Measurements from ENCODE around the gene SLC16A6.
"Not testable (repeated sequence)": the region's sequence is repeated elsewhere in the genome, so short reads cannot be mapped to it uniquely, and the experiment has no call there.

SLC16A6 gene

GRCh38 chr17:68290955-68291835 lies at the start of gene SLC16A6, which contains the start of gene ARSG:
Gene SLC16A6 (minus strand): TSS chr17:68291127. CDS start chr17:68278320, 12,807 bp downstream.
Gene ARSG (plus strand): TSS chr17:68291495. CDS start chr17:68307494, 15,999 bp downstream.
- H3K4me3 ChIP-seq (ENCODE audit: low read length in 2 of 2) = peak within 1 kb of the TSS; percentile 55 to 76
- peaks cover 40 to 52% of the 10 kb centered on the region in 2 donors for H3K27me3 ChIP-seq (ENCODE audit: control insufficient read depth in 1 of 2, insufficient read depth in 2 of 2, low read length in 2 of 2)
- H3K9me3 ChIP-seq (ENCODE audit: control insufficient read depth in 2 of 2, low read length in 2 of 2) = no peaks in the 10 kb centered on the region
- H3K9ac ChIP-seq (ENCODE audit: low read length in 2 of 2) = peak within 1 kb of the TSS in 1 of 2 donors; percentile 14
- peaks cover 21% of the 10 kb centered on the region for H3K4me1 ChIP-seq (ENCODE audit: control insufficient read depth, insufficient read depth, low read length)
- H3K36me3 ChIP-seq (ENCODE audit: control insufficient read depth in 2 of 2, insufficient read depth in 2 of 2, low read length in 2 of 2) = no peaks in the 10 kb centered on the region
- H3K27ac ChIP-seq (ENCODE audit: low read length) = no peak within 1 kb of the TSS

GRCh38 chr17:68334393-68334792 lies 43.5 kb upstream of the SLC16A6 start:
- H3K27ac ChIP-seq (ENCODE audit: low read length) = no peak overlapping the region
- no peaks in the 10 kb centered on the region for H3K9me3 ChIP-seq (ENCODE audit: control insufficient read depth in 2 of 2, low read length in 2 of 2)
- no peaks in the 10 kb centered on the region for H3K4me1 ChIP-seq (ENCODE audit: control insufficient read depth, insufficient read depth, low read length)
- no peak overlapping the region for H3K4me3 ChIP-seq (ENCODE audit: low read length in 2 of 2)
- no peak overlapping the region for H3K9ac ChIP-seq (ENCODE audit: low read length in 2 of 2)
- no peaks in the 10 kb centered on the region for H3K36me3 ChIP-seq (ENCODE audit: control insufficient read depth in 2 of 2, insufficient read depth in 2 of 2, low read length in 2 of 2)
- H3K27me3 ChIP-seq (ENCODE audit: control insufficient read depth in 1 of 2, insufficient read depth in 2 of 2, low read length in 2 of 2) = no peaks in the 10 kb centered on the region

- H3K36me3 ChIP-seq (ENCODE audit: control insufficient read depth in 2 of 2, insufficient read depth in 2 of 2, low read length in 2 of 2); H3K27ac ChIP-seq (ENCODE audit: low read length); H3K4me3 ChIP-seq (ENCODE audit: low read length in 2 of 2); H3K9ac ChIP-seq (ENCODE audit: low read length in 2 of 2); H3K9me3 ChIP-seq (ENCODE audit: control insufficient read depth in 2 of 2, low read length in 2 of 2); H3K27me3 ChIP-seq (ENCODE audit: control insufficient read depth in 1 of 2, insufficient read depth in 2 of 2, low read length in 2 of 2); H3K4me1 ChIP-seq (ENCODE audit: control insufficient read depth, insufficient read depth, low read length): not testable (repeated sequence)
Measured at GRCh38 chr17:68331932-68332331, 41.0 kb upstream of the SLC16A6 start.

GRCh38 chr17:68329331-68329730 lies 38.4 kb upstream of the SLC16A6 start:
- peaks cover 2% of the 10 kb centered on the region for H3K4me1 ChIP-seq (ENCODE audit: control insufficient read depth, insufficient read depth, low read length)
- H3K36me3 ChIP-seq (ENCODE audit: control insufficient read depth in 2 of 2, insufficient read depth in 2 of 2, low read length in 2 of 2) = no peaks in the 10 kb centered on the region
- no peak overlapping the region for H3K27ac ChIP-seq (ENCODE audit: low read length)
- no peak overlapping the region for H3K4me3 ChIP-seq (ENCODE audit: low read length in 2 of 2)
- no peaks in the 10 kb centered on the region for H3K27me3 ChIP-seq (ENCODE audit: control insufficient read depth in 1 of 2, insufficient read depth in 2 of 2, low read length in 2 of 2)
- no peaks in the 10 kb centered on the region for H3K9me3 ChIP-seq (ENCODE audit: control insufficient read depth in 2 of 2, low read length in 2 of 2)
- no peak overlapping the region for H3K9ac ChIP-seq (ENCODE audit: low read length in 2 of 2)

GRCh38 chr17:68328676-68329075 lies 37.7 kb upstream of the SLC16A6 start:
- Histone ChIP-seq H3K4me1 (ENCODE audit: control insufficient read depth, insufficient read depth, low read length) (peaks cover 2% of the 10 kb centered on the region), H3K4me3 (ENCODE audit: low read length in 2 of 2) (no peak overlapping the region), H3K9me3 (ENCODE audit: control insufficient read depth in 2 of 2, low read length in 2 of 2) (no peaks in the 10 kb centered on the region), H3K9ac (ENCODE audit: low read length in 2 of 2) (no peak overlapping the region), H3K27me3 (ENCODE audit: control insufficient read depth in 1 of 2, insufficient read depth in 2 of 2, low read length in 2 of 2) (no peaks in the 10 kb centered on the region), H3K27ac (ENCODE audit: low read length) (no peak overlapping the region), H3K36me3 (ENCODE audit: control insufficient read depth in 2 of 2, insufficient read depth in 2 of 2, low read length in 2 of 2) (no peaks in the 10 kb centered on the region)

GRCh38 chr17:68327823-68328557 lies 37.1 kb upstream of the SLC16A6 start:
- H3K9me3 ChIP-seq (ENCODE audit: control insufficient read depth in 2 of 2, low read length in 2 of 2) = no peaks in the 10 kb centered on the region
- no peaks in the 10 kb centered on the region for H3K36me3 ChIP-seq (ENCODE audit: control insufficient read depth in 2 of 2, insufficient read depth in 2 of 2, low read length in 2 of 2)
- no peak overlapping the region for H3K9ac ChIP-seq (ENCODE audit: low read length in 2 of 2)
- H3K27me3 ChIP-seq (ENCODE audit: control insufficient read depth in 1 of 2, insufficient read depth in 2 of 2, low read length in 2 of 2) = no peaks in the 10 kb centered on the region
- no peak overlapping the region for H3K27ac ChIP-seq (ENCODE audit: low read length)
- peaks cover 2% of the 10 kb centered on the region for H3K4me1 ChIP-seq (ENCODE audit: control insufficient read depth, insufficient read depth, low read length)
- H3K4me3 ChIP-seq (ENCODE audit: low read length in 2 of 2) = no peak overlapping the region

GRCh38 chr17:68326681-68327080 lies 35.8 kb upstream of the SLC16A6 start:
- H3K27ac ChIP-seq (ENCODE audit: low read length) = no peak overlapping the region
- H3K27me3 ChIP-seq (ENCODE audit: control insufficient read depth in 1 of 2, insufficient read depth in 2 of 2, low read length in 2 of 2) = no peaks in the 10 kb centered on the region
- H3K4me1 ChIP-seq (ENCODE audit: control insufficient read depth, insufficient read depth, low read length) = peaks cover 2% of the 10 kb centered on the region
- H3K36me3 ChIP-seq (ENCODE audit: control insufficient read depth in 2 of 2, insufficient read depth in 2 of 2, low read length in 2 of 2) = no peaks in the 10 kb centered on the region
- no peak overlapping the region for H3K4me3 ChIP-seq (ENCODE audit: low read length in 2 of 2)
- no peak overlapping the region for H3K9ac ChIP-seq (ENCODE audit: low read length in 2 of 2)
- H3K9me3 ChIP-seq (ENCODE audit: control insufficient read depth in 2 of 2, low read length in 2 of 2) = no peaks in the 10 kb centered on the region

GRCh38 chr17:68325961-68326360 lies 35.0 kb upstream of the SLC16A6 start:
- Histone ChIP-seq H3K9ac (ENCODE audit: low read length in 2 of 2) (no peak overlapping the region), H3K9me3 (ENCODE audit: control insufficient read depth in 2 of 2, low read length in 2 of 2) (no peaks in the 10 kb centered on the region), H3K27ac (ENCODE audit: low read length) (no peak overlapping the region), H3K36me3 (ENCODE audit: control insufficient read depth in 2 of 2, insufficient read depth in 2 of 2, low read length in 2 of 2) (no peaks in the 10 kb centered on the region), H3K4me1 (ENCODE audit: control insufficient read depth, insufficient read depth, low read length) (peaks cover 2% of the 10 kb centered on the region), H3K27me3 (ENCODE audit: control insufficient read depth in 1 of 2, insufficient read depth in 2 of 2, low read length in 2 of 2) (no peaks in the 10 kb centered on the region), H3K4me3 (ENCODE audit: low read length in 2 of 2) (no peak overlapping the region)

- Histone ChIP-seq H3K27ac (ENCODE audit: low read length) (no peak overlapping the region), H3K9me3 (ENCODE audit: control insufficient read depth in 2 of 2, low read length in 2 of 2) (no peaks in the 10 kb centered on the region), H3K27me3 (ENCODE audit: control insufficient read depth in 1 of 2, insufficient read depth in 2 of 2, low read length in 2 of 2) (no peaks in the 10 kb centered on the region), H3K4me1 (ENCODE audit: control insufficient read depth, insufficient read depth, low read length) (peaks cover 2% of the 10 kb centered on the region), H3K4me3 (ENCODE audit: low read length in 2 of 2) (no peak overlapping the region), H3K36me3 (ENCODE audit: control insufficient read depth in 2 of 2, insufficient read depth in 2 of 2, low read length in 2 of 2) (no peaks in the 10 kb centered on the region), H3K9ac (ENCODE audit: low read length in 2 of 2) (no peak overlapping the region)
Measured at GRCh38 chr17:68324654-68325336, 33.9 kb upstream of the SLC16A6 start.

- H3K4me3 ChIP-seq (ENCODE audit: low read length in 2 of 2) = no peak overlapping the region
- no peaks in the 10 kb centered on the region for H3K36me3 ChIP-seq (ENCODE audit: control insufficient read depth in 2 of 2, insufficient read depth in 2 of 2, low read length in 2 of 2)
- no peaks in the 10 kb centered on the region for H3K9me3 ChIP-seq (ENCODE audit: control insufficient read depth in 2 of 2, low read length in 2 of 2)
- no peak overlapping the region for H3K9ac ChIP-seq (ENCODE audit: low read length in 2 of 2)
- peaks cover 2% of the 10 kb centered on the region for H3K4me1 ChIP-seq (ENCODE audit: control insufficient read depth, insufficient read depth, low read length)
- H3K27ac ChIP-seq (ENCODE audit: low read length) = no peak overlapping the region
- H3K27me3 ChIP-seq (ENCODE audit: control insufficient read depth in 1 of 2, insufficient read depth in 2 of 2, low read length in 2 of 2) = no peaks in the 10 kb centered on the region
Measured at GRCh38 chr17:68324114-68324513, 33.2 kb upstream of the SLC16A6 start.

Measured in stomach smooth muscle (tissue), 2 donors.